NCI-H1092 treated with DMSO at 0.1 percent for 48 hours (cell line): ENCODE results near the gene MOAP1.
"Not testable (repeated sequence)": the region's sequence is repeated elsewhere in the genome, so short reads cannot be mapped to it uniquely, and the experiment has no call there.

Experiments
- DNase-seq: peaks from one replicate; lab custom pipeline; 2025; lab: John Stamatoyannopoulos, UW

Gene MOAP1

GRCh38 chr14:93146119-93146518 is 38.6 kb downstream of the MOAP1 start:
- no peak for DNase-seq

GRCh38 chr14:93142854-93143652 is 41.6 kb downstream of the MOAP1 start:
- DNase-seq = no peak

GRCh38 chr14:93137864-93138263 is 46.8 kb downstream of the MOAP1 start:
- DNase-seq = peak; percentile 70

- not testable (repeated sequence) for DNase-seq
Measured at GRCh38 chr14:93136508-93136907, 48.2 kb downstream of the MOAP1 start.

GRCh38 chr14:93136009-93136408 is 48.7 kb downstream of the MOAP1 start:
- DNase-seq = no peak

GRCh38 chr14:93135399-93135798 is 49.3 kb downstream of the MOAP1 start:
- no peak for DNase-seq

GRCh38 chr14:93133464-93133863 is 51.2 kb downstream of the MOAP1 start:
- no peak for DNase-seq

GRCh38 chr14:93132472-93133065 is 52.1 kb downstream of the MOAP1 start:
- DNase-seq = peak; percentile 64
